Bronchial epithelial cell (primary cell): ENCODE measurements around the gene PCSK2. TPM values are rescaled to one million over a fixed set of nuclear protein-coding genes. Genes with fewer than 3 reads are reported as not detected.
A peak's percentile ranks its signal among the peaks of the same experiment; 100 is the strongest.

Experiments used
- DNase-seq: peaks from one replicate; pipeline ENCODE4 v3.0.0-alpha.2; 2010; ENCODE audit warnings: low read depth
- FAIRE-seq: peaks from 2 replicates; lab custom pipeline; 2011; peaks lifted over from hg19 to GRCh38; lab: Jason Lieb, UNC
- H3K27me3 ChIP-seq: 2 replicates; pipeline ENCODE4 v1.5.1; 2011; ENCODE audit warnings: low read length; ENCODE audit not compliant: control insufficient read depth, insufficient read depth
- H3K36me3 ChIP-seq: 2 replicates; pipeline ENCODE4 v1.5.1; 2011; ENCODE audit warnings: low read length; ENCODE audit not compliant: control insufficient read depth, insufficient read depth
- H3K4me3 ChIP-seq: 2 replicates; pipeline ENCODE4 v1.5.1; 2011; ENCODE audit warnings: mild to moderate bottlenecking, low read depth, low read length, control low read depth
- total RNA-seq: library from RNA; depleted of rRNA; stranded (reverse); fragments of >200 nt; gene quantifications from 2 replicates; pipeline ENCODE4 v1.2.1, GENCODE V29; 2014
- TF ChIP-seq, protein P1 (sequence below): IDR thresholded peaks from 2 replicates; pipeline ENCODE4 v1.5.1; 2011; ENCODE audit warnings: mild to moderate bottlenecking, moderate library complexity, low read length, control low read depth, inconsistent platforms; ENCODE audit not compliant: insufficient read depth, severe bottlenecking

The PCSK2 gene
- total RNA-seq, 1 donor from 2014 or later, result not detected

DNA sequence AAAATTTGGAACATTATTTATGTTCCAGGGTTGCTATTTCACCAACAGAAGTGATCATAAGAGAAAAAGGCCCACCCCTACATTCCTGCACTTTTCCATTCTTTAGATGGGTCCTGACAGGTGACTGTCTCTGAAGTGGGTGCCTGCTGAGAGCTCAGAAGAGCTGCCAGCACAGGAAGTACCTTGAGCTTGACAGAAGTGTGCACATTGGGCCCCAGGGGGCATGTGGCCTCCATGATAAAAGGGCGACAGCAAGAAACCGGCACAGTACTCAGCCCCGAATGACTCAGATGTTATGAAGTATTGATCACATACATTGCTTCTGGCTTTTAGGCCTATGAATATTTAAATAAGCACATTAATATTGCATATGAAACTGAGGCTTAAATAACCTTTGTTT lies 150.4 kb downstream of the PCSK2 start:
- H3K4me3 ChIP-seq, result no peak overlapping the region
- TF ChIP-seq, protein P1, sequence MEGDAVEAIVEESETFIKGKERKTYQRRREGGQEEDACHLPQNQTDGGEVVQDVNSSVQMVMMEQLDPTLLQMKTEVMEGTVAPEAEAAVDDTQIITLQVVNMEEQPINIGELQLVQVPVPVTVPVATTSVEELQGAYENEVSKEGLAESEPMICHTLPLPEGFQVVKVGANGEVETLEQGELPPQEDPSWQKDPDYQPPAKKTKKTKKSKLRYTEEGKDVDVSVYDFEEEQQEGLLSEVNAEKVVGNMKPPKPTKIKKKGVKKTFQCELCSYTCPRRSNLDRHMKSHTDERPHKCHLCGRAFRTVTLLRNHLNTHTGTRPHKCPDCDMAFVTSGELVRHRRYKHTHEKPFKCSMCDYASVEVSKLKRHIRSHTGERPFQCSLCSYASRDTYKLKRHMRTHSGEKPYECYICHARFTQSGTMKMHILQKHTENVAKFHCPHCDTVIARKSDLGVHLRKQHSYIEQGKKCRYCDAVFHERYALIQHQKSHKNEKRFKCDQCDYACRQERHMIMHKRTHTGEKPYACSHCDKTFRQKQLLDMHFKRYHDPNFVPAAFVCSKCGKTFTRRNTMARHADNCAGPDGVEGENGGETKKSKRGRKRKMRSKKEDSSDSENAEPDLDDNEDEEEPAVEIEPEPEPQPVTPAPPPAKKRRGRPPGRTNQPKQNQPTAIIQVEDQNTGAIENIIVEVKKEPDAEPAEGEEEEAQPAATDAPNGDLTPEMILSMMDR, result no peak
- no peaks in the 10 kb centered on the region for H3K36me3 ChIP-seq
- DNase-seq, result no peak
- FAIRE-seq, result no peak
- no peaks in the 10 kb centered on the region for H3K27me3 ChIP-seq

DNA sequence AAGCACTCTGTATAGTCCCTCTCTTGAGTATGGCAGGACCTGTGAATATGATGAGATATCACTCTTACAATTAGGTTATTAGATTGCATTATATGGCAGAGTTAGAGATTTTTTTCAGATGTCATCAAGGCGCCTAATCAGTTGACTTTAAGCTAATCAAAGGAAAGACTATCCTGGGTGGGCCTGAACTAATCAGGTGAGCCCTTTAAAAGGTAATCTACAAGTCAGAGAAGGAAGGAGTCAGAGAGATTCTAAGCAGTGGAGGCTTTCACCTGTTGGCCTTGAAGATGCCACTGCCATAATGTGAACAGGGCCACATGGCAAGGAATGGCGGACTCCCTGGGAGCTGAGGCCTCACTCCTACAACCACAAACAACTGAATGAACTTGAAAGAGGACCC lies 152.8 kb downstream of the PCSK2 start:
- DNase-seq (no peak), FAIRE-seq (no peak)
- Histone ChIP-seq H3K4me3 (no peak overlapping the region), H3K27me3 (no peaks in the 10 kb centered on the region), H3K36me3 (no peaks in the 10 kb centered on the region)
- TF ChIP-seq, protein P1, result no peak

DNA sequence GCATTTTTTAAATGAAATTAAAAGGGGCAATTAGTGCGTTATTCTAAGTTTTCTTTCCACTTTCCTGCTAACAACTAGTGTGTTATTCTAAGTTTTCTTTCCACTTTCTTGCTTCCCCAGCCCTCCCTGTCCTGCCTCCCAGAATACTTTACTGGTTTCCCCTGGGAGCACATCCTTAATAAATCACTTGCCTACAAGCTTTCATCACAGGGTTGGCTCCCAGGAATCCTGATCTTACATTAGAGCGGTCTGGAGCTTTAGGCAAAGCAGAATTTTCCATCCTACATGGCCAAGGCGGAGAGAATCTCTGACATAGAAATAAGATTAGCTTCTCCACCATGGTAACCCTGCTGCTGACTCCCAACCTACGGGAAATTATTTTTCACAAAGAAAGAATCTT lies 154.0 kb downstream of the PCSK2 start:
- TF ChIP-seq, protein P1, result no peak
- FAIRE-seq, result no peak
- Histone ChIP-seq H3K27me3 (no peaks in the 10 kb centered on the region), H3K36me3 (no peaks in the 10 kb centered on the region), H3K4me3 (no peak overlapping the region)
- no peak for DNase-seq

DNA sequence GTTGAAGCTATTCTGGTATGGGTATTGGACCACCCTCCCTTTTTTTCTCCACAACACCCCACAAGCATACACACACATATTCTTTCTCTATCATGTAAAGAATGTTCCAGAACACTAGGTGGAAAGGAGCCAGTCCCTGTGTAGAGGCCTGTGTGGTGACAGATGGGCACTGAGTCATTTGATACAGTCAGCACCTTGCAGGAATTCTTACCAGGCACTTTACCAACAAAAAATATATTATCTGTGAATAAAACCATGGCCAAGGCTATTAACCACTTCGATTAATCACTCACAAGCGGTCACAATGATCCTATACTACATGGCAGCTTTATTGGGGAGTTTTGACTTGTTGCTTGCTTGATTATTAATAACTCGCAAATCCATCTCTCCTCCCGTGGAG lies 154.9 kb downstream of the PCSK2 start:
- Histone ChIP-seq H3K36me3 (no peaks in the 10 kb centered on the region), H3K4me3 (no peak overlapping the region), H3K27me3 (no peaks in the 10 kb centered on the region)
- TF ChIP-seq, protein P1, result no peak
- DNase-seq (peak; percentile 23), FAIRE-seq (no peak)

DNA sequence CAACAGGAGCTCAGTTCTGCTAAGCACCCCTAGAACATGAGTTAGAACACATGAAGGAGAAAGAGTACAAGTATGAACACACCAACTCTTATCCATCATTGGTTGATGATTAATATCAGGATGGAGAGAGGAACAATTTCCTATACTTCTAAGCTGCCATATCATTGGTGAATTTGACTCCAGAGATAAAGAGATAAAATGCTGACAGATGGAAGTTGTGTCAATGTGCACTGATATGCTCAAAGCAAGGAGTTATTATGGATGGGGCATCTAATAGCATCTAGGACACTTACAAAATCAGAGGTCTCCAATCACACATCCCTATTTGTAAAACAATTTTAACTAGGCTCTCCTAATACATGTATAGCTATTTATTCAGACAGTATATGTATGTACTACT lies 159.0 kb downstream of the PCSK2 start:
- FAIRE-seq (peak; percentile 62), DNase-seq (no peak)
- TF ChIP-seq, protein P1, result no peak
- Histone ChIP-seq H3K36me3 (no peaks in the 10 kb centered on the region), H3K4me3 (no peak overlapping the region), H3K27me3 (no peaks in the 10 kb centered on the region)

DNA sequence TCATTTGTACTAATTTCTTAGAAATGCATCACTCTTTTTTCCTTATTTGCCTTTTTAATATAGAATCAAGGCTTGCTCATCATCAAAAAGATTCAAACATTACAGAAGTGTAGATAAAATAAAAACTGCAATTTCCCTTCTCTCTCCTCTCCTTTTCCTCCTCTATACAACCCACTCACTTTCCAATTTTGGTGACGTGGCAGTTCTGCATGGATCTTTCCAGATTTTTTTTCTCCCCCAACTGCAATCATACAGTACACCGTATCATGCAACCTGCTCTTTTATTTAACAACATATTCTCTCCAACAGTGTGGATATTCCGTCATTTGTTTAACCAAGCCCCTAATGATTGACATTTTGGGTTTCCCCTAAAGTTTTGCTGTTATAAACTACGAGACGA lies 163.8 kb downstream of the PCSK2 start:
- TF ChIP-seq, protein P1, result no peak
- no peak for DNase-seq
- Histone ChIP-seq H3K4me3 (no peak overlapping the region), H3K36me3 (no peaks in the 10 kb centered on the region), H3K27me3 (no peaks in the 10 kb centered on the region)
- FAIRE-seq, result no peak
